GM13977 (cell line): ENCODE data around the gene PPM1K.
A peak's percentile ranks its signal among the peaks of the same experiment; 100 is the strongest.

ENCODE experiments used
- DNase-seq: peaks from one replicate; pipeline ENCODE4 v3.0.0; 2012; ENCODE audit warnings: low spot score
- in situ Hi-C: fragments of 300-500 bp; cut with MboI; formaldehyde crosslinking; loops from one replicate; pipeline ENCODE4 v1.12.0; 2022; ENCODE audit warnings: low sequenced_read_pairs, low pct_unique_long_range_greater_than_20kb, mixed read lengths, inconsistent platforms; ENCODE audit not compliant: unreplicated experiment
- TF ChIP-seq, protein P1 (sequence below): IDR thresholded peaks from 2 replicates; pipeline ENCODE4 v1.5.1; 2012; ENCODE audit warnings: mild to moderate bottlenecking, control low read depth; ENCODE audit not compliant: insufficient read depth; ENCODE audit errors: extremely low read depth, missing control alignments

The PPM1K gene

DNA sequence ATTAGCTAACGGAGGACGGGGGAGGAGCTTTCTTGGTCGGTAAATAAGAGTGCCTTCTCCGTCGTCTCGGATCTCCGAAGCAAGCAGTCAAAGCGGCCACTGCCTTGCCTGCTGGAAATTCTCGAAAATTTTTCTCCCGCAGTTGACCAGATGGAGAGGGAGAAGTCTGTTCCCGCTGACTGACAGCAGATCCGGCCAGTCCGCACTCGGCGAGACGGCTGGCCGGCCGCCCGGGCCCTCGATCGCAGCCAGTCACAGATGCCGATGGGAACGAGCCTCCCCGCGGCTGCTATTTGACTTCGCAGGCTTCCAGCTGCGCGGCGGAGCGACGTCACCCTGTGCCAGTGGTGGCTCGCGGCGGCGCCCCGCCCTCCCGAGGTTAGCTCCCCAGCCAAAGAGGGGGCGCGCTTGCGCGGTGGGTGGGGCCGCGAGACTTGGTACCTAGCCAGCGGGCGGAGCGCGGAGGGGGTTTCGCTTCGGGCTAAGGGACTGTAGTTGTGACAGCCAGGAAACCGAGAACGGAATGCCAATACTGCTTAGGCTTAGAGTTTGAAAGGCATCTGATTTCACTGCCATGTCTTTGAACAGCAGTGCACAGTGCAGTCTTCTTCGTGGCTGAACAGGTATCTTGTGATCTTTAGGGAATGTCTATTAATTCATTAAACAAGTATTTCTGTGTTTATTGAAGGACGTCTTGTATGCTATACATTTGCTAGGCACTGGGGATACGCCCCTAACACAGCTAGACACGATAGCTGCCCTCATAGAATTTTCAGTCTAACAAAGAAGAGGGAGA is at the start of gene PPM1K:
Gene PPM1K, minus strand, starts transcription at position 123 of the 796 bp plus-strand sequence. CDS start 5,978 bp downstream, outside the sequence.
- DNase-seq = peak; percentile 93
- TF ChIP-seq, protein P1, sequence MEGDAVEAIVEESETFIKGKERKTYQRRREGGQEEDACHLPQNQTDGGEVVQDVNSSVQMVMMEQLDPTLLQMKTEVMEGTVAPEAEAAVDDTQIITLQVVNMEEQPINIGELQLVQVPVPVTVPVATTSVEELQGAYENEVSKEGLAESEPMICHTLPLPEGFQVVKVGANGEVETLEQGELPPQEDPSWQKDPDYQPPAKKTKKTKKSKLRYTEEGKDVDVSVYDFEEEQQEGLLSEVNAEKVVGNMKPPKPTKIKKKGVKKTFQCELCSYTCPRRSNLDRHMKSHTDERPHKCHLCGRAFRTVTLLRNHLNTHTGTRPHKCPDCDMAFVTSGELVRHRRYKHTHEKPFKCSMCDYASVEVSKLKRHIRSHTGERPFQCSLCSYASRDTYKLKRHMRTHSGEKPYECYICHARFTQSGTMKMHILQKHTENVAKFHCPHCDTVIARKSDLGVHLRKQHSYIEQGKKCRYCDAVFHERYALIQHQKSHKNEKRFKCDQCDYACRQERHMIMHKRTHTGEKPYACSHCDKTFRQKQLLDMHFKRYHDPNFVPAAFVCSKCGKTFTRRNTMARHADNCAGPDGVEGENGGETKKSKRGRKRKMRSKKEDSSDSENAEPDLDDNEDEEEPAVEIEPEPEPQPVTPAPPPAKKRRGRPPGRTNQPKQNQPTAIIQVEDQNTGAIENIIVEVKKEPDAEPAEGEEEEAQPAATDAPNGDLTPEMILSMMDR = no peak
- in situ Hi-C loops = no loop called here

DNA sequence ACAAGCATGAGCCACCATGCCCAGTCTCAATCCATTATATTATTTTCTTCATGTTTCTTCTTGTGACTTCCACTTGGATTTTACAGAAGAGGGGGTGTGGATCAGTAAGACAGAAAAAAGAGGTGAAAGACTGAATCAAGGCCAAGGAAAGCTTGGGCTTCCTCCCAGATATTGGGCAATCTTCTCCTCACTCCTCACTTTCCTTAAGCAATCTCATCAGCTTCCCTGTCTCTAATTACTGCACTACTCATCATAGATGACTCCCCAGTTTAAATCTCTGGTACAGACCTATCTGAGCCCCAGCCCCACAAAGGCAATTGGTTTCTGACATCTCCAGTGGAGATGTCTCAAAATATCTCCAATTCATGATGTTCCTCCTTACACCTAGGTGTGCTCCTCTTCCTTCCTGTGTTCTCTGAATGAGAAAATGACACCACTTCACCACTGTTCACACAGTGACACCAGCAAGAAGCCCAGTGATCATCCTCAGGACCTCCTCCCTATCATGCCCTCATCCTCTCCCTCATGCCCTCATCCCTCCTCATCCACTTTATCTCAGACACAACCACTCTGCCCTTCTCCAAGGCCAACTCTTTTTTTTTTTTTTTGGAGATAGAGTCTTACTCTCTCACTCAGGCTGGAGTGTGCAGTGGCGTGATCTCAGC is 49.5 kb upstream of the PPM1K start:
- in situ Hi-C loops = no loop called here
- no peak for DNase-seq
- TF ChIP-seq, protein P1 = no peak

DNA sequence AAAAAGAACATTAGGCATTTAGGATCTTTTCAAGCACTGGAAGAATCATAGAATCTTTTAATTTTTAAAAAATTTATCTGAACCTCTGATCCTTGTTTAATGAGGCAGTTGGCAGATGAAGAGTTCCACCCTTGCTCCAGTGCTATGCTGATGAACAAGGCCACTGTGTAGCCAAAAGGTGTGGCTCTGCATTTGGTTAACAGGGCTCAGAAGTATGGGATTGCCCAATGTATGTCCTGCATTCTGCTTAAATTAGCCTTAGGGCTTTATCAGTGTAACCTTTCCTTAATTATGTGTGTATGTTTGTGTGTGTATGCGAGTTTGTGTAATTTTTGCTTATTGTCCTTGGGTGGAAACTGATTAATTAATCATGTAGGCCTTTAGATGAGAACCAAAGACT is 43.3 kb upstream of the PPM1K start:
- in situ Hi-C loops = no loop called here
- TF ChIP-seq, protein P1 = no peak
- DNase-seq = no peak

DNA sequence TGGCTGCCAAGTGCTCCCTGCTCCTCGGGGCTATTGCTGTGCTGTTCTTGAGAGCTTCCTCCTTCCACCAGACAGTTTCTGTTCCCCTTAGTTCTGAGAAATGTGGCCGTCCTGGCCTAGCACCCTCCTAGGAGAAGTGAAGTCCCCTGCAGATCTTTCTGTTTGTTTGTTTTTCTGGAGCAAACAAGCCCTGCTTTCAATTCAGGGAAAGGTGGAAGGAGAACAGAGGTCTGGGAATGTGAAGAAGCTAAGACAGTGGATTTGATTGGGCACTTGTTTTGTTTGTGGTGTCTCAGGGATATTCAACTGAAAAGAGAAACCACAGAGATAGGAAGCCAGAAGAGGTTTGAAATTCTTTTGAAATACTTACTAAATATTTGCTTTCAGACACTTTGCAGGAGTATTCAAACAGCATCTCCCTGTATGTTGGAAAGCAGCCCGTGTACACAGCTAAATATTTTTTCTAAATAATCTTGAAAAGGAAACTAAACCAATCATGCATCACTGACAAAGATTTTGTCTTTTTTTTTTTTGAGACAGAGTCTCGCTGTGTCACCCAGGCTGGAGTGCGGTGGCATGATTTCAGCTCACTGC is 36.5 kb upstream of the PPM1K start:
- TF ChIP-seq, protein P1 = no peak
- in situ Hi-C loops = no loop called here
- peak; percentile 72 for DNase-seq

DNA sequence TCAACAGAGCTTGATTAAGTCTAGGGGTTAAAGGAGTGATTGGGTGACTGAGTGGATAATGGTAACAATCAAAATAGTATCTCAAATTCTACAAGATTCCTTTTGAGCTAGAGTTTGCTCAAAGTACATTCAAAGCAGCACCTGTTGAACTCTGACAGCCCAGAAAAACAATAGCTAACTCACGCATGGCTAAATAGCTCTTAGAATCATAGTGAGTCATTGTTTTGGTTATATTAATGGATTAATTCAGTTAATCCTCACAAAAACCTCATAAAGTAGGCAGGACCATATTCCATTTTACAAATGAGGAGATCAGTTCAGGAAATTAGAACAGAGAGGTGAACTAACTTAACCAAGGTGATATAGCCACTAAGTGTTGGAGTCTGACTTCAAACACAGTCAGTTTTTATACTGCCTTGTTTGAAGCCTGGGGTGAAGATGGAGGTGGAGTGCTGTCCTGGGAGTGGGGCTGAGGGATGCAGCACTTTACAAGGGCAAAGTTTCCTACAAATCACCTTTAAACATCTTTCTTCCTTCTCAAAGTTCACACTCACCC is 35.9 kb upstream of the PPM1K start:
- in situ Hi-C loops = no loop called here
- DNase-seq = peak; percentile 45
- TF ChIP-seq, protein P1 = no peak

DNA sequence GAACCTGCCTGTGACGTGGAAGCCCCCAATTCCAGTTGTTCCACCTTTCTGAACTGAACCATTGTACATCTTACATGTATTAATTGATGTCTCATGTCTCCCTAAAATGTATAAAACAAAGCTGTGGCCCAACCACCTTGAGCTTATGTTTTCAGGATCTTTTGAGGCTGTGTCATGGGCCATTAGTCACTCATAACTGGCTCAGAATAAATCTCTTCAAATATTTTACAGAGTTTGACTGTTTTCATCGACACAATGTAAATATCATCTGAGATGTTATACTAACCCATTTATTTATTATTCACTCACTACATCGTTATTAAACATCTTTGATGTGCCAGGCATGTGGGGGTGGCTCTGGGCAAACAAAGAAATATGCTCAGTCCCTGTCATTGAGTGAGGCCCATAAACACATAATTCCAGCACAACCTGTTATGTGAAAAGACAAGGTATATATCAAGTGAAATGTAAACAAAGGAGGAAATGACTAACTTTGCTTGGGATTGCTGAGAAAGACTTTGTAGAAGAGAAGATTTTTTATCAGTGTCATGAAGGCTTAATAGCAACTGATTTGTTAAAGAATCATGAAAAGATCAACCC is 34.5 kb upstream of the PPM1K start:
- TF ChIP-seq, protein P1 = no peak
- no peak for DNase-seq
- in situ Hi-C loops = no loop called here
